ENCODE data around the gene PNMA3.
"Not testable (repeated sequence)": the region's sequence is repeated elsewhere in the genome, so short reads cannot be mapped to it uniquely, and the experiment has no call there.

Gene PNMA3

DNA sequence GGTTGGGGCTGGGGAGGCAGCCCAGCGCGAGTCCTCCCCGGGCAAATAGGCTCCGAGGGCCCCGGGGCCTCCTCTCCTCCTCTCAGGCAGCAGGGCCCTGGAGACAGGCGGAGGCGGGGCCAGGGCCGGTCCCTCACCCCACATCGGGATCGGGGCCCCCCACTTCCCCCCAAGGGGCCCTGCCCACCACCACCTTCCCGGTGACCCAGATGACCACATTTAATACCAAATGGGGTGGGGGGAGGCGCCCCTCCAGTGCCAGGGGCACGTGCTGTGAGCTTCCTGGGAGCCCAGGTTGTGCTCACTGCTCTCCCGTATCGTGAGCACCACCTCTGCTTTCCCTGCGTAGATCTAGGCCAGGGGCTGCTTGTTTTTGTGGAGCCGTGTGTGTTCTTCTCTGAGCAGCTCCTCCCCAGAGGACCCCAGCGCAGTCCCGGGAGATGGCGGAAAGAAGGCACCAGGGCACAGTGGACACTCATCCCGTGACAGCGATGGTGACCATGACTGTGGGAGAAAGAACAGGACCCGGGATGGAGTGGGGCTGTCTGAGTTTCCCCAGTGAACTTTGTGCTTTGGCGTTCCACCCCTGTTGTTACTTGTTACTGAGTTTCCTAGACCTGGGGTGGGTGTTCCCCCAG is 18.1 kb downstream of the PNMA3 start:
- no peak for DNase-seq

- DNase-seq = no peak
These were observed 18.7 kb downstream of the PNMA3 start for GRCh38 chrX:153074935-153075334.

- no peak for DNase-seq
These were observed 19.1 kb downstream of the PNMA3 start for GRCh38 chrX:153075366-153075765.

- DNase-seq = not testable (repeated sequence)
These were observed 21.3 kb downstream of the PNMA3 start for GRCh38 chrX:153077437-153078135.

GRCh38 chrX:153083238-153083923 is 27.1 kb downstream of the PNMA3 start:
- not testable (repeated sequence) for DNase-seq

DNA sequence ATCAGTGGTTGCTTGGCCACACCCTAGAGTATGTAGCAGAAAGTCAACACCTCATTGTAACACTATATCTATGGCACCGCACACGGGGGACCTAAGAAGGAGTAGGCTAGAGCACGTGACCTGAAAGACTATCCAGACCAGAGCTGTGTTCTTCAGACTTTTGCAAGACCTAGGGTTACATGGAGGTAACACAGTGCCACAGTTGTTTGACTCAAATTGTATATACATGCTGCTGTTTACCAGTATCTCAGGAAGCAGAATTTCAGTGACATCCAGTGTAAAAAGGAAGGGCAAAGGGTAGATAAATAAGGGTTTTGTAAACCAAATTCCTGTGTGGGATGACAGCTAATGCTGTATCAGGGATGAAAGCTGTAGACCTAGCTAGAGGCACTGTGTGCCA is 46.1 kb downstream of the PNMA3 start:
- no peak for DNase-seq

- not testable (repeated sequence) for DNase-seq
These were observed 48.7 kb downstream of the PNMA3 start for GRCh38 chrX:153104959-153105358.

DNA sequence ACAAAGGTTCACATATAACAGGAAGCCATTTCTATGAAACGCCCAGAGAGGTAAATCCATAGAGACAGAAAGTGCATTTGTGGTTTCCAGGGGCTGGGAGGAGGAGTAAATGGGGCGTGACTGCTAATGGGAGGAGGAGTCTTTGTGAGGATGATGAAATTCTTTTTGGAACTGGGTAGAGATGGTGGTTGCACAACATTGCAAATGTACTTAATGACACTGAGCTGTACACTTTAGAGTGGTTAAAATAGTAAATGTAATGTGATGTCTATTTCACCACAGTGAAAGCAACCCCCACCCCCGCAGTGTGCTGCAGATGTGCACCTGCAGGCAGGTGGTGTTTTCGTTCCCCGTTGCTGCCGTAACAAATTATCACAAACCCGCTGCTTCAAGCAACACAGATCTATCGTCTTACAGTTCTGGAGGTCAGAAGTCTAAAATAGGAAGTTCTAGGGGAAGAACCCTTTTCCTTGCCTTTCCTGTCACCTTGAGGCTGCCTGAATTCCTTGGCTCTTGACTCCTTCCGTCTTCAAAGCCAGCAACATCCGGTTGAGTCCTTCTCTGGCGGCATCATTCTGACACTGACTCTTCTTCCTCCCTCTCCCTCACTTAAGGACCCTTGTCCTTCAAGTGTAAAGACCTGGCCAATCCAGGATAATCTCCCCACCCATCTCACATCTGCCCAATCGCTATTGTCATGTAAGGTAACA is 50.0 kb downstream of the PNMA3 start:
- DNase-seq = not testable (repeated sequence)

Data from NCI-H1092 treated with DMSO at 0.1 percent for 48 hours (cell line).